Brain microvascular endothelial cell (primary cell): ENCODE data around the gene NACAD.

Source experiments
- DNase-seq: peaks from one replicate; pipeline ENCODE4 v3.0.0-alpha.2; 2020
- H3K27ac ChIP-seq: fragments of 250-450 bp; sonication (Bioruptor Pico); 2 replicates; pipeline ENCODE4 v1.5.1; 2020; ENCODE audit warnings: mild to moderate bottlenecking, moderate library complexity
- H3K27me3 ChIP-seq: fragments of 250-450 bp; sonication (Bioruptor Pico); replicated peaks from 2 replicates; pipeline ENCODE4 v1.5.1; 2020; ENCODE audit warnings: mild to moderate bottlenecking
- H3K36me3 ChIP-seq: fragments of 250-450 bp; sonication (Bioruptor Pico); replicated peaks from 2 replicates; pipeline ENCODE4 v1.5.1; 2020; ENCODE audit warnings: mild to moderate bottlenecking
- H3K4me3 ChIP-seq: 2 replicates; pipeline ENCODE4 v1.5.1; 2011; ENCODE audit warnings: low read depth, mild to moderate bottlenecking, control low read depth, low read length, moderate library complexity
- CTCF ChIP-seq: IDR thresholded peaks from 2 replicates; pipeline ENCODE4 v1.5.1; 2011; ENCODE audit warnings: low read depth, mild to moderate bottlenecking, moderate library complexity, low read length, control low read depth, inconsistent platforms; ENCODE audit errors: missing control alignments
- in situ Hi-C: cut with HindIII; loops from 2 replicates; pipeline ENCODE4 v1.10.0; 2017; ENCODE audit warnings: low sequenced_read_pairs, low pct_ligation_motif_present

Gene NACAD

GRCh38 chr7:45126201-45126600, 37.4 kb upstream of the NACAD start:
- Histone ChIP-seq H3K4me3 (no peak overlapping the region), H3K36me3 (no peaks in the 10 kb centered on the region), H3K27me3 (no peaks in the 10 kb centered on the region), H3K27ac (no peak overlapping the region)
- in situ Hi-C loops = no loop called here
- no peak for DNase-seq
- TF ChIP-seq CTCF = no peak

DNA sequence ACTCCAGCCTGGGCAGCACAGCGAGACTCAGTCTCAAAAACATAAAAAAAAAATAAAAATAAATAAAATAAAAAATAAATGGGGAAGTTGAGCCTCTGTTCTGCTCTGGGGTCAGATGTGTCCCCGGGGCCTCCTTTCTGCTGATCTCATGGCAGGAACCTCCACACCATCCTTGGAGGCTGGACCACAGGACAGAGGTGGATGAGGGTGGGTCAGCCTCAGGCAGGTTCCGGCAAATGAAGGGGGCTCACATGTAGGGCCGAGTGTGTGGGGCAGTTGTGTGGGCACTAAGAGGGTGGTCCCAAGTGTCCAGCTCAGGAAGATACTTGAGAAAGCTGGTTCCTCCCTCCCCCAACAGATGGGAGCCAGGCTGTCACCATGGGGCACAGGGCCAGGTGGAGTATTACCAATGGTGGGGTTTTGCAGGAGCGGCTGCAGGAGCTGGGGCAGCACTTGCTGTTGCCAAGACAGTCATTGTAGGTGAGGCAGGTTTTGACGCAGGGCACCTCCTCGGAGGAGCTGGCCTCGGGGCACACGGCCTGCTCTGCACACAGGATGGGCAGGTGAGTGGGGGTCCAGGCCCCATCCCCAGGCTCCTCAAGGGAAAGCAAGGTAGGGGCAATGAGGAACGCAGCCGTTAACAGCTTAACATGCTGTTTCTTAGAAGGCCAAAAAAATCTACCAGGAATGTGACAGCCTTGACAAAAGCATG, 36.6 kb upstream of the NACAD start:
- no peak for TF ChIP-seq CTCF
- Histone ChIP-seq H3K4me3 (no peak overlapping the region), H3K27me3 (no peaks in the 10 kb centered on the region), H3K36me3 (no peaks in the 10 kb centered on the region), H3K27ac (no peak overlapping the region)
- DNase-seq = no peak
- in situ Hi-C loops = no loop called here

GRCh38 chr7:45123913-45124710, 35.3 kb upstream of the NACAD start:
- H3K36me3 ChIP-seq = no peaks in the 10 kb centered on the region
- H3K4me3 ChIP-seq = no peak overlapping the region
- H3K27ac ChIP-seq = no peak overlapping the region
- in situ Hi-C loops = no loop called here
- TF ChIP-seq CTCF = no peak
- no peak for DNase-seq
- H3K27me3 ChIP-seq = no peaks in the 10 kb centered on the region

GRCh38 chr7:45122975-45123860, 34.4 kb upstream of the NACAD start:
- Histone ChIP-seq H3K27me3 (no peaks in the 10 kb centered on the region), H3K36me3 (no peaks in the 10 kb centered on the region), H3K27ac (no peak overlapping the region), H3K4me3 (no peak overlapping the region)
- no peak for TF ChIP-seq CTCF
- no peak for DNase-seq
- in situ Hi-C loops = no loop called here

GRCh38 chr7:45119550-45119949, 30.8 kb upstream of the NACAD start:
- no peak for DNase-seq
- in situ Hi-C loops = no loop called here
- H3K4me3 ChIP-seq = no peak overlapping the region
- H3K27ac ChIP-seq = no peak overlapping the region
- no peaks in the 10 kb centered on the region for H3K36me3 ChIP-seq
- no peak for TF ChIP-seq CTCF
- H3K27me3 ChIP-seq = no peaks in the 10 kb centered on the region
